NCI-H1105 treated with DMSO at 0.1 percent for 48 hours (cell line): ENCODE results near the gene PPP1R14B.

Source experiments
- DNase-seq: peaks from one replicate; lab custom pipeline; 2025; lab: John Stamatoyannopoulos, UW

The PPP1R14B gene

DNA sequence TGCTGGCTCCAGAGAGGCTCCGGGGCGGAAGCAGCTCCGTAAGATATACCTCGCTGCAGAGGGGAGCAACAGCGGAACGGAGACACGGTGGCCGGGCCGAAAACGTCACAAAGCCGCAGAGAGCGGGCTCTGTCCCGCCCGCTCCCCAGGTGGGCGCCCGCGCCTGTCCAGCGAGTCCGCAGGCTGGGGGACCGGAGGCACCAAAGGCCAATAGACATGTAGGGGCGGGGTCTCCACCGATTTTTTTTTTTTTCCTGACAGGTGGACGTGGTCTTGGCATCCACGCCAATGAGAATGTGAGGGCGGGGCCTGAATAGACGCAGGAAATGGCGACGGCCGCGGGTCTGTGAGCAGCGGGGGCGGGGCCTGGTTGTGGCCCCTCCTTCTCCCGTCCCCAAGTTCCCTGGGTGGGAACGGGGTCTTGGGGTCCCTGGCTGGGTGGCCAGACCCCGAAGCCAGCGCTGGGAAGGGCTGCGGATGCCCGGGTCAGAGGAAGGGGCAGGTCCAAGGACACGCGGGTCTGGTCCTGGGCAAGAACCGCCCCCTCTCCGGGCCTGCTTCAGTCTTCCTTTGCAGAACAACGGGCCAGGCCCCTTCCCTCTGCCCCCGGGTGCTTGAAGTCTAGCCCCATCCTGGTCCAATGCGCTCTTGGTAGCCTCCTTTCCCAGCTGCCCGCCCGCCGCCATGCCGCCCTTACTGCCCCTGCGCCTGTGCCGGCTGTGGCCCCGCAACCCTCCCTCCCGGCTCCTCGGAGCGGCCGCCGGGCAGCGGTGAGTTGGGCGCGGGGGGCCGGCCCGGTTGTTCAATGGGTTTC, 16.4 kb downstream of the PPP1R14B start, which contains the start of gene DNAJC4:
Gene DNAJC4, plus strand, starts transcription at position 378 of the 814 bp plus-strand sequence. Its CDS starts 307 bp downstream, at position 685.
- DNase-seq, result peak; percentile 95

DNA sequence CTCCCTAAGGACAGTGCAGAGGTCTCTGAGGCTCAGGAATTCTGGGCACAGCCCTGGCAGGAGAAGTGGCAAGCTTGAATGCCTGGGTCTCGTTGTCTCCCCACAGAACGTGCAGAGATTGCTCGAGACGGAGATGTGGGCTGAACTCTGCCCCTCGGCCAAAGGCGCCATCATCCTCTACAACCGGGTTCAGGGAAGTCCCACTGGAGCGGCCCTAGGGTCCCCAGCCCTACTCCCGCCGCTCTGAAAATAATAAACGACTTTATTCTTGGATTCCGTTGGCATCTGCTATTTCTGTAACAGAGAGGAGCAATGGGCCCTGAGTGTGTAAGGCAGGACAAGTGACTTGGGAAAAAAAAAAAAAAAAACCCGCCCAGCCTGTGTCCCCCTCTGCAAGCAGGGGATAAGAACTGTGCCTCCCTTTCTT, 17.0 kb downstream of the PPP1R14B start:
- no peak for DNase-seq

DNA sequence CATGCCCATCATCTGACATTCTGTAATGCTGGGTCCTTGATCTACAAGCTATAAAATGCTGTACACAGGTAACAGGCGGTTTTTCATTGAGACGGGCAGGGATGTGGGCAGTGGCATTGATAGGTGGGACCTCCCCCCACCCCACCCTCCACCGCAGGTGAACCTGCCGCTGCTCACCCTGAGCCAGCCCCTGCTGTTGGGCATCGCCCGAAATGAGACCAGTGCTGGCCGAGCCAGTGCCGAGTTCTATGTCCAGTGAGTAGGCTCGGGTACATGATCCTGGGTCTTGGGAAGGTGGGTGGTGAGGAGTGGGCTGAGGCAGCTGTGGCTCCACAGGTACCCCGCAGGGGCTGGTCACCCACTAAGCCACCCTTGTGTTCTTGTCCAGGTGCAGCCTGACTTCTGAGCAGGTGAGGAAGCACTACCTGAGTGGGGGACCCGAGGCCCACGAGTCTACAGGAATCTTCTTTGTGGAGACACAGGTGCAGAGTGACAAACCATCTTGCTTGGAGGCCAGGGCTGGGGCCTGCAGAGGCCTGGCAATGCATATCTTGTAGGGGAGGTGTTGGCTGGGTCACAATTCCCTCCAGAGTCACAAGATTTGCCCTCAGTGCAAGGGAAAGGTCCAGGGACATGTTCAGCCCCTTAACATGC, 17.5 kb downstream of the PPP1R14B start:
- no peak for DNase-seq

DNA sequence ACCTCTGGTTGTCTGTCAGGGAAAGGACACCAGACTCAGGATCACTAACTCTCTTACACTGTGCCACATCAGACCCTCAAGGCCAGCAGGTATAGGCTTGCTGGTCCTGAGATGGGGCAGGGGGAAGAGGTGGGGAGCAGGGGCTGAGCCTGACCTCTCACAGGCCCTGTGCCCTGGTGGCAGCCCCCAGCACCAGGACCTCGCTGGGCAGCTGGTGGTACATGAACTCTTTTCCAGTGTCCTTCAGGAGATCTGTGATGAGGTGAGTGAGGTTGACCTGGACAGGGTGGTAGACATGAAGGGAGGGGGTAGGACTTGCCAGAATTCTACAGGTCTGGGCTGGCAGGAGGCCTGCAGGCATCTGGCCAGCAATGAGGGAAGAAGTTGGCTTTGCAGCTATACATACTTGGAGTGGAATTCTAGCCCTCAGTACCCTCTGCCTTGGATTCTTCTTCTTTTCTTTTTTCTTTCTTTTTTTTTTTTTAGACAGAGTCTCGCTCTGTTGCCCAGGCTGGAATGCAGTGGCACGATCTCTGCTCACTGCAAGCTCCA, 19.3 kb downstream of the PPP1R14B start:
- DNase-seq, result no peak

DNA sequence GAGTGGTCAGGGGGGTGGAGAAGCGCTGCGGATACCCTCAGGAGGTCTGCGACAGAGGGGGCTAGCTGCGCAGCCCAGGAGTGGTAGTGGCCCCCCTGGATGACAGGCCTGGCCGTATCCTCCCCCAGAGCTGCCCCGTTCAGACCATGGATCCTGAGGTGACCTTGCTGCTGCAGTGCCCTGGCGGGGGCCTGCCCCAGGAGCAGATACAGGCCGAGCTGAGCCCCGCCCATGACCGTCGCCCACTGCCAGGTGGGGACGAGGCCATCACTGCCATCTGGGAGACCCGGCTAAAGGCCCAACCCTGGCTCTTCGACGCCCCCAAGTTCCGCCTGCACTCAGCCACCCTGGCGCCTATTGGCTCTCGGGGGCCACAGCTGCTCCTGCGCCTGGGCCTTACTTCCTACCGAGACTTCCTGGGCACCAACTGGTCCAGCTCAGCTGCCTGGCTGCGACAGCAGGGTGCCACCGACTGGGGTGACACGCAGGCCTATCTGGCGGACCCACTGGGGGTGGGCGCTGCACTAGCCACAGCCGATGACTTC, 20.2 kb downstream of the PPP1R14B start:
- peak; percentile 81 for DNase-seq

DNA sequence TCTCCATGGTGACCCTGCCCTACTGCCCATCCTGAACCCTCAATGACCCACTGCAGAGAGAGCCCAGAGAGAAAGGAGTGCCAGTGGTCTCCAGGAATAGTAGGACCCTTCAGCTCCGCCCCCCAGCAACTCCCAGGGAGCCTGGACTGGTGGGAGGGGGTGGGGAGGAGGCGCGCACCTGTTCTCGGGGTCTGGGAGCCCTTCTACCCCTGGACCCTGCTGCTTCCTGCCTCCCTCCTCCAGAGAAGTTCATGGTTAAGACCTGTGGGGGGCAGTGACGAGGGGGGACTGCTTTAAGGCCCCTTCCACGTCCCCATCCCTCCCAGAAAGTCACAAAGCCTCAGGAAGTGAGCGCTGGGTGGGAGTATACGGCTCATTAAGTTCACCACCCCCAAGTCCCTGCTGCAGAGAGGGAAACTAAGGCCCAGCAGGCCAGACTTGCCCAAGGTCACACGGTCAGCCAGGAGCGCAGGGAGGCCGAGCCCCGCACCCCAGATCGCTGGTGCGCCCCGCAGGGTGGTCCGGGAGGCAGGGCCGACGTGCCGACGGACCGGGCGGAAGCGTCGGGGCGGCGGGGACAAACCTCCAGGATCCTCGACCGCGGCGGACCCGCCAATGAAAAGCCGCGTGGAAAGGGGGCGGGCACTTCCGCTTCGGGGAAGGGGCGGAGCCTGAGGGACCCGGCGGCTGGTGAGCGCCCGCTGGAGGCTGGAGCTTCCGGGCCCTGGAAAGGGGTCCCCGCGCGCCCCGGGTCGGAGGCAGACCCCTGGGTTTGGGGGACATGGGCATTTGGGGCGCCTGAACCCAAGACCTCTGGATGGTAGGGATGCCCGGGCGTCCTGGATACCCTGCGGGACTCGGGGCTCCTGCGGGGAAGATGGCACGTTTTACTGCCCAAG, 20.9 kb downstream of the PPP1R14B start, which contains the start of the genes NUDT22 and TRPT1:
Gene NUDT22, plus strand, starts transcription at position 667 of the 899 bp plus-strand sequence. CDS start 379 bp downstream, outside the sequence.
Gene TRPT1, minus strand, starts transcription at position 579 of the 899 bp plus-strand sequence. Its CDS starts 326 bp downstream, at position 253.
- peak; percentile 81 for DNase-seq

DNA sequence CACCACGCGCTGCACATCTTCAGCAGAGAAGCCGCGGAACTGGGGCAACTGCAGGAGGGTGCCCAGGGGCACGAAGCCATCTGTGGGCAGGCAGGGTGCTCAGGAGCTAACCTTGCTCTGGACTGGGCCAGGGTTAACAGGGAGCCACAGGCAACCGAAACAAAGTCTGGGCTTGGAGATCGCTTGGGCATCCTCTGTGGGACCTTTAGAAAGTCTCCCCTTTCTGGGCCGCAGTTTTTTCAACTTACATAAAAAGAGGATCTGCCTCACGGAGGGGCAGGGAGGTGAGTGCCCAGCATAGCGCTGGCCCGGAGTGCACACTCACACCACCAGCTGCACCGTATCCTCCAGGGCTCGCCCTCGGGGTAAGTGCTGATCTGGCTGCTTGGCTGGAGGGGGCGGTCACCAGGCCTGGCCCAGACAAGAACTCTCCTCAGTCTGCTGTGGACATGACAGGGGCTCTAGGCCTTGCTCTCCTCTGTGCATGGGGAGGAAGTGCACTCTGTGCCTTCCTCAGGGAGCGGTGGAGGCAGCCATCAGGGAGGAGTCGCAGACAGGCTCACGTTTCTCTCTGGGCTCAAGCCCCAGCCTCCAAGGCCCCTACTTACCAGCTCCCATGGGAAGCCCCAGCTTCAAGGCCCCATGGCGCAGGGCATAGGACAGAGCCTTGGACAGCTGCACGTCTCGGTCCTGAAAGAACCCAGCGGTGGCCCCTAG, 21.7 kb downstream of the PPP1R14B start:
- no peak for DNase-seq

DNA sequence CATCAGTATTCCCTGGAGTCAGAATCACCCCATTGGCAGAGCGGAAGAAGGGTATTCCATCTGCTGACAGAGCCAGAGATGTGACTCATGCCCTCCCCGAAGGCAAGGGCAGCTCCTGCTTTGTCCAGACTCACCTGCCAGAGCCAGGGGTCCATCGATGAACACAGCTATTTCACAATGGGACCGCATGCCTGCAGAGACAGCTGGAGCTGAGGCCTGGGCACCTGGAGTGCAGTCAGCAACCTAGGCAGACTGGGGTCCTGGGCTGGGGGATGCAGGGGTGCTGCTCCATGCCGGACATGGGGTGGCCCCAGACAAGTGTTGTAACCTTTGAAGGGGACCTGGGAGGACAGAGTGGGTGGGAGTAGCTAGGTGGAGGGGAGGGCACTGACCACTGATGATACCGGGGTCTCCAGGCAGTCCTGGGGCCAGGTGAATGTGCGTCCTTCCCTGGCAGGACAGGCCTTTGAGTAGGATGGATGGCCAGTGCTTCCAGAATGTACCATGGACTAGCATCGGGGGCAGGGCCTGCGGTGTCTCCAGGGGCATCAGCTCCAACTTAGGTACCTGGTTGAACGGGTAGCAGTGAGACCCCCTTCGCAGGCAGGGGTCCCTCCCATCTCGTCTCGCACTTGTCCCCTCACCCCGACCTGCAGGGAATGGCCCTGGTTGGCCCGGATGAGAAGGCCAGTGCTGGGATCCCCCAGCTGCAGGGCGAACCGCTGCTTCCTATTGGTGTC, 22.4 kb downstream of the PPP1R14B start:
- DNase-seq, result no peak

DNA sequence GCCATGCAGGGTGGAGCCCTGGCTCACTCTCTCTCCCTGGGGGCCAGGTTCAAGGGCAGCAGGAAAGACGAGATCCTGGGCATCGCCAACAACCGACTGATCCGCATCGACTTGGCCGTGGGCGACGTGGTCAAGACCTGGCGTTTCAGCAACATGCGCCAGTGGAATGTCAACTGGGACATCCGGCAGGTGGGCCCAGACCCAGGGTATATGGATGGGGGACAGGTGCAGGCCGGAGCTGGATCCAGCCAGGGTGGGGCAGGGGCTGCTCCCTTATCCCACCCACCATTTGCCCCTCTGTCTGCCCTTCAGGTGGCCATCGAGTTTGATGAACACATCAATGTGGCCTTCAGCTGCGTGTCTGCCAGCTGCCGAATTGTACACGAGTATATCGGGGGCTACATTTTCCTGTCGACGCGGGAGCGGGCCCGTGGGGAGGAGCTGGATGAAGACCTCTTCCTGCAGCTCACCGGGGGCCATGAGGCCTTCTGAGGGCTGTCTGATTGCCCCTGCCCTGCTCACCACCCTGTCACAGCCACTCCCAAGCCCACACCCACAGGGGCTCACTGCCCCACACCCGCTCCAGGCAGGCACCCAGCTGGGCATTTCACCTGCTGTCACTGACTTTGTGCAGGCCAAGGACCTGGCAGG, 23.6 kb downstream of the PPP1R14B start:
- no peak for DNase-seq

DNA sequence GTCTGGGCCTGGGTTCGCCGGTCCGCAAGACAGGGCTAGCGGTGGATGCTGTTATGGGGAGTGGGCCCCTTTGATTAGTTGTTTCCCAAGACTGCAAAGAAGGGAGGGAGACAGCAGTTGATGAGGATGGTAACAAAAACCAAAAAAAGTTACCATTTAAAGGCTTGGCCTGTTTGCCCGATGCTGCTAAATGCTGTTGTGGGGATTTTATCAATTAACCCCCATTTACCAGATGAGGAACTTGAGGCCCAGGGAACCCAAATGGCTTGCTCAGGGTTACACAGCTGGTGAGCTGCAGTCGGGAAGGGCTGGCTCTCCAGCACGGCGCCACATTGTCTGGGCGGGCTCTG, 24.1 kb downstream of the PPP1R14B start:
- no peak for DNase-seq

DNA sequence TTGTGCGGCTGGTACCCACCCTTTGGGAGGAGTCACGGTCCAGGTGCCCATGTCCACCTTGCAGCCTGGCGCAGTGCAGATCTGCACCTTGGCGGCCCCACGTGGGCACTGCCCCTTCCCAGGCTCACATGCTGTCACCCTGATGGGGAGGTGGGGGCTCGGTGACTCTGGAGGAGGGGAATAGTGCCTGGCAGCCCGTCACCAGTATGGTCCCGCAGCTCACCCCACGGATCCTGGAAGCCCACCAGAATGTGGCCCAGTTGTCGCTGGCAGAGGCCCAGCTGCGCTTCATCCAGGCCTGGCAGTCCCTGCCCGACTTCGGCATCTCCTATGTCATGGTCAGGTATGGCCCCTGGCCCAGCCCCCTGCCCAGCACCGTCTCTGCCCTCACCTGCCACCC, 25.9 kb downstream of the PPP1R14B start:
- no peak for DNase-seq

DNA sequence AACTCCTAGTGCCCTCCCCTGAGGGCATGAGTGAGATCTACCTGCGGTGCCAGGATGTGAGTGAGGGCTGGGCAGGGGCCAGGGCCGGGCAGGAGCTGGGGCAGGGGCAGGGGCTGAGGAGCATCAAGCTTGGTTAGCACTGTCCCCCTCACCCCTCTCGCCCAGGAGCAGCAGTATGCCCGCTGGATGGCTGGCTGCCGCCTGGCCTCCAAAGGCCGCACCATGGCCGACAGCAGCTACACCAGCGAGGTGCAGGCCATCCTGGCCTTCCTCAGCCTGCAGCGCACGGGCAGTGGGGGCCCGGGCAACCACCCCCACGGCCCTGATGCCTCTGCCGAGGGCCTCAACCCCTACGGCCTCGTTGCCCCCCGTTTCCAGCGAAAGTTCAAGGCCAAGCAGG, 26.5 kb downstream of the PPP1R14B start:
- no peak for DNase-seq

DNA sequence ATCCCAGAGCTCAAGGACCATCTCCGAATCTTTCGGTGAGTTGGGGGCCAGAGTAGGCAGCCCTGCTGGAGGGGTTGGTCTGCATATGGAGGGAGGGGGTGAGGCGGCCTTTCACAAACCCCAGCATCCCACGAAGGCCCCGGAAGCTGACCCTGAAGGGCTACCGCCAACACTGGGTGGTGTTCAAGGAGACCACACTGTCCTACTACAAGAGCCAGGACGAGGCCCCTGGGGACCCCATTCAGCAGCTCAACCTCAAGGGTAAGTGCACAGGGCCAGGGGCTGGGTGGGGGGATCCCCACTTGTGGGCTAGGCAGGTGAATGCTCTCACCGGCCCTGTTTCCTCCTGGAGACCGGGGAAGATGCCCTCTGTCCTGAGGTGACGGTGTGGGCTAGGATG, 27.0 kb downstream of the PPP1R14B start:
- DNase-seq, result no peak

DNA sequence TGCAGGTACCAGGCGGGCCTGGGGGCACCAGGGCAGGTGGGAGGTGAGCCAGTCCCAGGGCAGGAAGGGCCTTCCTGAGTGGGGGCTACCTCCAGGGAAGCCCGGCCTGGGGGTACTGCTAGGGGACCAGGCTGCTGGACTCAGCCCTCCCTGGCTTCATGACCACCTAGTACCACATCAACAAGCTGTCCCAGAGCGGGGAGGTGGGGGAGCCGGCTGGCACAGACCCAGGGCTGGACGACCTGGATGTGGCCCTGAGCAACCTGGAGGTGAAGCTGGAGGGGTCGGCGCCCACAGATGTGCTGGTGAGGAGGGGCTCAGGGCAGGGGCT, 27.4 kb downstream of the PPP1R14B start:
- no peak for DNase-seq

DNA sequence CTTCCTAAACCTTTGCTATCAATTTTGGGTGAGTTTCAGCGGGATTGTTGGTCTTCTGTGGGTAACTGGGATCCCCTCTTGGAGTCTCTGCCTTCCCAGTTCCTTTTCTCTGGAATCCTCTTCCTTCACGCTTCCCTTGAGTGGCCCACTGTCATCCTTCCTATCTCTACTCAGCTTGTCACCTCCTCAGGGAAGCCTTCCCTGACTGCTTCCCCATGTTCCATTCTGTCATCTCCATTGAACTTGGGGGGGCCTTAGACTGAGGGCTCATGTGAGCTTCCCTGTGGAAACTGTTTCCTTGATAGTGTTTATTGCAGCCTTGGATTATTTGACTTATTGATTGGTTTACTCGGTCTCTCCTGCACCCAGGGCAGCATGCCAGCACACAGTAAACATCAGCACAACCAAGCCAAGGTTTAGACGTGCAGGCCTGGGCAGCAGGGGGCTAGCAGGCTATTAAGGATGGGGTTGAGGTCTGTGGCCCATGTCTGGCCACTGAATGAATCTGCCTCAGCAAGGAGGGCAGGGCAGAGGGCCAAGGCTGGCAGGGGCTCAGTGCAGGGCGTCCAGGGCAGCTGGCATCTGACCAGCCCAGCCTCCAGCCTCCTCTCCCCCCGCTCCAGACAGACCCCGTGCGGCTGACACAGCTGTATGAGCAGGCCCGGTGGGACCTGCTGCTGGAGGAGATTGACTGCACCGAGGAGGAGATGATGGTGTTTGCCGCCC, 28.0 kb downstream of the PPP1R14B start:
- DNase-seq, result no peak

DNA sequence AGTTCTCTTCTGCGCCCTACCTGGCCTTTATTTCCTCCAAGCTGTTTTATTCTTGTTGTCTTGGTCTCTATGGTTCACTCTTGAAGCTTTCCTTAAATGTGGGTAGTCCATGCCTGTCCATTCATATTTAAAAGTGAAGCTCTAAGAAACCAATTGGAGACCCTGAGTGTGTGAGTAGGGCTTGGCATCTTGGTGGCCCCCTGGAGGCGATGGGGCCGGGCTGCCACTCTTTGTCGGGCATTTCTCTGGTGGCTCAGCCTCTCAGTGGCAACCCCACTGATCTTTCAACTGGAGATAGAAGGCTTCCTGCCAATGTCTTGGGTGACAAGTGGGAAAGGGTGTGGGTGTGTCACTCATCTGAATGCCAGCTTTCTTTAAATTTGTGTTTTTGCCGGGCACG, 29.9 kb downstream of the PPP1R14B start:
- no peak for DNase-seq

DNA sequence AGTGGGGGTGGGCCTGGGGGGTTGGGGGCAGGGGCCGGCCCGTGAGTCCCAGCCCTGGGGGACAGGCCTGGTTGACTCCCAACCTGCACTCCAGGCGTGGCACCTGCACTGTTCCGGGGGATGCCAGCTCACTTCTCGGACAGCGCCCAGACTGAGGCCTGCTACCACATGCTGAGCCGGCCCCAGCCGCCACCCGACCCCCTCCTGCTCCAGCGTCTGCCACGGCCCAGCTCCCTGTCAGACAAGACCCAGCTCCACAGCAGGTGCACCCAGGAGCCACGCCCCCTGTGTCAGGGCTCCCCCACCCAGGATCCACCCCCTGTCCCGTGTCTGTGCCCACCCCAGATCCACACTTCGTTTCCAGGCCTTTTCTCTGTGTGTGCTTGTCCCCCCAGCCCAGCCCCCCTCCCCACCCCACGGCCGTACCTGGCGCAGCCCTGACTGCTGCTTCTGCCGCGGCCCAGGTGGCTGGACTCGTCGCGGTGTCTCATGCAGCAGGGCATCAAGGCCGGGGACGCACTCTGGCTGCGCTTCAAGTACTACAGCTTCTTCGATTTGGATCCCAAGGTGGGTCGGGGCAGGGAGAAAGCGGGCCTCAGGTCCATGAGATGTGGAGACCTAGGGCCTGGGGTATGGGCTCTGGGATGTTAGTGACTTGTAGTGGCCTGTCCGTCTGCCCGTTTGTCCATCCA, 35.4 kb downstream of the PPP1R14B start:
- no peak for DNase-seq

DNA sequence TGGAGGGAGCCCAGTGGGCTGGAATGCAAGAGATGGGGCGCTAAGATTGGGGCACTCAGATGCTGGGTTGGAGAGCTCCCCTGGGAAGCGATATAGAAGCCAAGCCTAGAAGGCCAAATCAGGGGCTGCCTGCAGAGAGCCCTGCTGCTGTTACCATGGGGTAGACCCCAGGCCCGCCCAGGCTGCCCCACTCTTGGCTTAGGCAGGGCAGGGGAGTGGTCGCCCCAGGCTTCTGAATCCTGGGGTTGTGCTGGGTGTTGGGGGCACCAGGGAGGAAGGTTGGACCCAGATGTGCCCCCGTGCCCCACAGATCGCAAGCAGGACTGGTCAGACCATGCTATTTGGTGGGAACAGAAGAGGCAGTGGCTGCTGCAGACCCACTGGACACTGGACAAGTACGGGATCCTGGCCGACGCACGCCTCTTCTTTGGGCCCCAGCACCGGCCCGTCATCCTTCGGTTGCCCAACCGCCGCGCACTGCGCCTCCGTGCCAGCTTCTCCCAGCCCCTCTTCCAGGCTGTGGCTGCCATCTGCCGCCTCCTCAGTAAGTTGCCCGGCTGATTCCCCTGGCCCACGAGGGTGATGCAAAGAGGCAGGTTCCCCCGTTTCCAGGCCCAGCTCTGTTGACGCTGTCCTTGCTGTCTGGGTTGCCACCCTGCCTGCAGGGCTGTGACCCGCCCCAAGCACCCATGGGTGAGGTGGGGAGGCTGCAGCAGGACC, 36.3 kb downstream of the PPP1R14B start:
- DNase-seq, result no peak
